ENCODE results near the gene ALG2. TPM values are rescaled to one million over a fixed set of nuclear protein-coding genes. Genes with fewer than 3 reads are reported as not detected.

Gene ALG2
- total RNA-seq, 1 donor, result 64.8 TPM

DNA sequence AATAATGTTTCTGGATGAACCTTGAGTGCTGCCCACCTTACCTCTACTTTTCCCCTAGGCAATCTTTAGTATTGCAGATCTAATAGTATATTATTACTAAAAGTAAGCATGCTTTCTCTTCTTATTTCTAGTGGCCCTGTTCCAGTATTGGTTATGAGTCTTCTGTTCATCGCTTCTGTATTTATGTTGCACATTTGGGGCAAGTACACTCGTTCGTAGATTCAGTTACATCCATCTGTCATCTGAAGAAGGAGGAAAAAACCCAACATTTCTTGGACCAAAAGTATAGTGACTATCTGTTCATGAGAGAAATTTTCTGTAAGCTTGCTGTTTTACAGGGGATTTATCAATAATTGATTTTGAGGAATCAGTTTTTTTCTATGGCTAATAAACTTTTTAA is 8.5 kb upstream of the ALG2 start:
- DNase-seq (ENCODE audit: low read depth), result no peak
- H3K4me3 ChIP-seq (ENCODE audit: low read depth, low read length), result no peak overlapping the region
- TF ChIP-seq, protein P1, sequence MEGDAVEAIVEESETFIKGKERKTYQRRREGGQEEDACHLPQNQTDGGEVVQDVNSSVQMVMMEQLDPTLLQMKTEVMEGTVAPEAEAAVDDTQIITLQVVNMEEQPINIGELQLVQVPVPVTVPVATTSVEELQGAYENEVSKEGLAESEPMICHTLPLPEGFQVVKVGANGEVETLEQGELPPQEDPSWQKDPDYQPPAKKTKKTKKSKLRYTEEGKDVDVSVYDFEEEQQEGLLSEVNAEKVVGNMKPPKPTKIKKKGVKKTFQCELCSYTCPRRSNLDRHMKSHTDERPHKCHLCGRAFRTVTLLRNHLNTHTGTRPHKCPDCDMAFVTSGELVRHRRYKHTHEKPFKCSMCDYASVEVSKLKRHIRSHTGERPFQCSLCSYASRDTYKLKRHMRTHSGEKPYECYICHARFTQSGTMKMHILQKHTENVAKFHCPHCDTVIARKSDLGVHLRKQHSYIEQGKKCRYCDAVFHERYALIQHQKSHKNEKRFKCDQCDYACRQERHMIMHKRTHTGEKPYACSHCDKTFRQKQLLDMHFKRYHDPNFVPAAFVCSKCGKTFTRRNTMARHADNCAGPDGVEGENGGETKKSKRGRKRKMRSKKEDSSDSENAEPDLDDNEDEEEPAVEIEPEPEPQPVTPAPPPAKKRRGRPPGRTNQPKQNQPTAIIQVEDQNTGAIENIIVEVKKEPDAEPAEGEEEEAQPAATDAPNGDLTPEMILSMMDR (IDR thresholded peaks at IDR 0.05; ENCODE audit: insufficient read depth, low read depth, low read length), result no peak

DNA sequence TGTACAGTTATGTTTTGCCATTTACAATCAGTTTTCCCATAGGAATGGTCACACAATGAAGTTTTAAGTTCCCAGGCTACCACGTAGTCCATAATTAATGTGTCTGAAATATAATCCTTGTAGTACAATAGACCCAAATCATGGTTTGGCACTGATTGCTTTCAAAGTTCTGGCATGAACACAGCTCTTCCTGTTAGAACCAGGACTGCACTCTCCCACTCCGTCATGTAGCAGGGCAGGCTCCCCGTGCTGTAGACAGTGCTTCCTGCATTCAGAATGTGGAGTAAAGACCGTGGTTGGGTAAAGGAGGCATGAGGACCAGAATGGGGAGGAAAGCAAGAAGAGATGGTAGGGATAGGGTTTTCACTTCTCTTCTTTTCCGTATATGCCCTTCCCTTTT is 4.3 kb upstream of the ALG2 start:
- TF ChIP-seq, protein P1 (IDR thresholded peaks at IDR 0.05; ENCODE audit: insufficient read depth, low read depth, low read length), result no peak
- DNase-seq (ENCODE audit: low read depth), result no peak
- no peak overlapping the region for H3K4me3 ChIP-seq (ENCODE audit: low read depth, low read length)

DNA sequence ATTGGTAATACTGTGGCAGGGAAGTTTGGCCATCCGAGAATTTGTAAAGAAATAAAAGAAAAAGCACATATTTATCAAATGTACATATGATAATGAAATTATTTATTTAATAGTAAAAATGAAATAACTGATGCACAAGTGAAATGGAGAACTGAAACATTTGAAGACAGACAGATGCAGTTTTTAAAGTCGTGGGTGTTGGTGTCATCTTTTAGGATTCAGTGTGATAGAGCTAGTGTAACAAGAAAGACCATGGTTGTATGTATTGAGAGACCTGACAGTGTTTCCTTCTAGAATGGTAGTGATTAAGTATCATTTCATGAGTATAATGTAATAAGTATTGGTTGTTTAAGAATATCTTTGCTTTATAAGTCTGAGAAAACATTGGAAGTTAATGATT is 2.7 kb upstream of the ALG2 start:
- TF ChIP-seq, protein P1 (IDR thresholded peaks at IDR 0.05; ENCODE audit: insufficient read depth, low read depth, low read length), result no peak
- H3K4me3 ChIP-seq (ENCODE audit: low read depth, low read length), result no peak overlapping the region
- DNase-seq (ENCODE audit: low read depth), result no peak

DNA sequence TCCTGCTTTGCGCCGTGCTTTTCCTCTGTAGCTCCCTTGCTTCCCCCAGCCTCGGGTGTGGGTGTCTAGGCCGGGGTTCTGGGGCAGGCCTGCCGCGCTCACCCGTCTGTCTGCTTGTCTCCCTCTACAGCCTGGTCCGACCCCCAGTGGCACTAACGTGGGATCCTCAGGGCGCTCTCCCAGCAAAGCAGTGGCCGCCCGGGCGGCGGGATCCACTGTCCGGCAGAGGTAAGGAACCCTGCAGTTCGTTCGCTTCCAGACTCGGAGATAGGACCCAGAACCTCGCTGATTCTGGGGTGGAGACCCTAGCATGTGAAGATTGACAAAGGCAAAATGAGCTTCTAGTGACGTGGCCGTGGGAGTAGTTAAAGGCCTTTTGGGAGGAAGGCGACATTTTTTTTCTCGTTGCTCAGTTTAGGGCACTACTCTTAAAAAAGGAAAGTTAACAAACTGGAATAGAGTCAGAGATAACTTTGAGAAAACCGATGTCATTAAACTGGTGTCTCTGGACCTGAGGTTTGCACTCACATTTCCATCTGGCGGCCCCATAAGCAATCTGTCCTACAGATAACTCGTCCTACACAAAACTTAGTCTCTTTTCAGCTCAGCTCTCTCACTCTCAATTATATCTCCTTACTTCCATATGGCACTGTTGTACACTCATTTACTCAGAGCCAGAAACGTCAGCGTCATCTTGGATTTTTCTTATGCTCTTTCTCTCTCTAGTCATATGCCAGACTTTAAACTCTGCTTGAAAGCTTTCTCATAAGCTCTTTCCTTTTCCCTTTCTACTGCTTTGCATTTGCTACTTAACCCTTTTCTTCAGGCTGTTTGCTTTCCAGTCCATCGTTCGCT is 901 bp upstream of the ALG2 start:
- H3K4me3 ChIP-seq (ENCODE audit: low read depth, low read length), result peak overlapping the region; percentile 94
- TF ChIP-seq, protein P1 (IDR thresholded peaks at IDR 0.05; ENCODE audit: insufficient read depth, low read depth, low read length), result peak; percentile 20
- peak; percentile 38 for DNase-seq (ENCODE audit: low read depth)

DNA sequence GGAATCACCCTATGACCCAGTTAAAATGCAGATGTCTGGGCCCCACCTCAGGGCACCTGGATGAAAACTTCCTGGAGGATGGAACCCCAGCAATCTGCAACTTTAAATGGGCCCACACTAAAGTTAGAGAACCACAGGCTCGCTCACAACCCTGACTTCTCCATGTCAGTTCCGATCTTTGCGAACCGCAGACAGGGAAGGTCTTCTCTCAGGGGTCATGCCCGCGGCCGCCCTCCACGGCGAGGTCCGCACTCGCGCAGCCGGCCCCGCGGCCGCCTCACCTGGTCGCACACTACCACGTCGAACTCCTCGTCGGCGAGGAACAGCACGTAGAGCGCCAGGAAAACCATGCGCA is 499 bp downstream of the ALG2 start:
- TF ChIP-seq, protein P1 (IDR thresholded peaks at IDR 0.05; ENCODE audit: insufficient read depth, low read depth, low read length), result no peak

DNA sequence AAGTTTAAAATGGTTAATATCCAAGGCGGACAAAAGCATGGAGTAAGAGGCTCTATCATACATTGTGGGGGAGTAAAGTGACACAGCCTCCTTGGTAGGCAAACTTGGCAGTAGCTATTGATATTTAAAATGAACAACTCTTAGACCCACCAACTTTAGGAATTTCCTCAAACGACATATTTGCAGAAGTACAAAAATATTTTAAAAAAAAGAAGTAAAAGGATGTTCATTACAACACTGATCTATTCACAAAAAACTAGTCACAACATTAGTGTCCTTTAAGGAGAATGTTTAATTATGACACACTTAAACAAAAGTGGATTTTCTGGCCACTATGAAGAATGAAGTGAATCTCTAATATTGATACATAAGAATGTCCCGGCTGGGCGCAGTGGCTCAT is 1.7 kb downstream of the ALG2 start:
- TF ChIP-seq, protein P1 (IDR thresholded peaks at IDR 0.05; ENCODE audit: insufficient read depth, low read depth, low read length), result no peak
- H3K4me3 ChIP-seq (ENCODE audit: low read depth, low read length), result peak overlapping the region; percentile 94
- DNase-seq (ENCODE audit: low read depth), result no peak

More for the DNA sequence above, 499 bp downstream of the ALG2 start:
- DNase-seq (ENCODE audit: low read depth), result no peak
- H3K4me3 ChIP-seq (ENCODE audit: low read depth, low read length), result peak overlapping the region; percentile 94
